ENCODE results near the gene CRYGC. TPM values are rescaled to one million over a fixed set of nuclear protein-coding genes. Genes with fewer than 3 reads are reported as not detected.
A peak's percentile ranks its signal among the peaks of the same experiment; 100 is the strongest.

Gene CRYGC
- total and polyA plus RNA-seq, 2 of the 8 experiments (the other 6 are each of a cell fraction or from before 2014, with no cell fraction given): not detected

DNA sequence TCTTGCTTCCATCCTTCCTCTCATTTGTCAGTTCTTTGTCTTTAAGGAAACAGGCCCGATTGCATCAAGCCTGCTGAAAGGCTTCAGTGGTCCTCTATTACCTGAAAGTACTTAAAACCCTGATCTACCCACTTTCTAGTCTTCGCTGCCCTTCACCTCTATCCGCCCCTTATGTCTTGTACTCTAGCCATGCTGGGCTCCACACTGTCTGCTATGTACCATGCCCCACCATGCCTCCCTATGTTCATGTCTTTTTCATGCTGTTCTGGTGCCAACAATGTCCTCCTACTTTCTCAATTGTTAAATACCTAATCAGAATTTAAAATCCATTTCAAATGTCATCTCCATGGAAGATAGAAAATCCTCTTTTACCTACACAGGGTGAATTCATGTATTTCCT is 33.5 kb downstream of the CRYGC start:
- Histone ChIP-seq H3K4ac (replicated peaks; ENCODE audit: insufficient read length, low read depth, low read length) (no peak overlapping the region), H3K14ac (ENCODE audit: insufficient read length) (no peak overlapping the region), H3K27me3 (replicated peaks in 1 of 4; ENCODE audit: control insufficient read depth in 3 of 4, extremely low read depth in 1 of 4, insufficient read depth in 3 of 4, low read length in 3 of 4) (no peaks in the 10 kb centered on the region), H4K8ac (ENCODE audit: extremely low read depth, insufficient read depth, low read length) (no peak overlapping the region), H3K4me3 (ENCODE audit: extremely low read depth in 1 of 4, insufficient read depth in 2 of 4, low read depth in 3 of 4, low read length in 4 of 4) (no peak overlapping the region), H2AK5ac (ENCODE audit: low read depth, low read length) (no peak overlapping the region), H2BK12ac (ENCODE audit: low read depth, low read length) (no peak overlapping the region), H2BK5ac (ENCODE audit: low read depth, low read length) (no peak overlapping the region), H3K18ac (ENCODE audit: extremely low read depth, low read length) (no peak overlapping the region), H3K4me2 (ENCODE audit: insufficient read depth in 1 of 2, low read depth in 2 of 2, low read length in 2 of 2) (no peak overlapping the region), H2BK15ac (ENCODE audit: low read length) (no peak overlapping the region), H3K23ac (ENCODE audit: insufficient read length) (no peak overlapping the region), H2BK20ac (ENCODE audit: low read length) (no peak overlapping the region), H2BK120ac (replicated peaks; ENCODE audit: low read depth, low read length) (no peak overlapping the region), H3K79me1 (ENCODE audit: low read depth, low read length) (no peaks in the 10 kb centered on the region), H3K23me2 (ENCODE audit: low read depth, low read length) (no peaks in the 10 kb centered on the region), H3K79me2 (ENCODE audit: control insufficient read depth in 1 of 2, insufficient read depth in 2 of 2, low read length in 2 of 2) (no peaks in the 10 kb centered on the region), H3K4me1 (replicated peaks in 1 of 4; ENCODE audit: control insufficient read depth in 3 of 4, insufficient read depth in 4 of 4, low read length in 3 of 4) (no peaks in the 10 kb centered on the region), H4K5ac (ENCODE audit: insufficient read length, low read depth, low read length) (no peak overlapping the region), H3K56ac (replicated peaks; ENCODE audit: insufficient read length, low read depth, low read length) (no peak overlapping the region), H3K27ac (ENCODE audit: low read depth, low read length) (no peak overlapping the region), H4K91ac (replicated peaks; ENCODE audit: insufficient read length, low read length) (no peak overlapping the region), H4K20me1 (replicated peaks in 1 of 2; ENCODE audit: control insufficient read depth in 1 of 2, insufficient read depth in 2 of 2, low read length in 2 of 2) (no peaks in the 10 kb centered on the region), H3K9ac (replicated peaks in 1 of 4; ENCODE audit: extremely low read depth in 1 of 4, low read depth in 3 of 4, low read length in 3 of 4) (no peak overlapping the region), H2AFZ (ENCODE audit: low read length) (no peak overlapping the region), H3K36me3 (ENCODE audit: control insufficient read depth in 2 of 4, insufficient read depth in 4 of 4, low read length in 3 of 4) (no peaks in the 10 kb centered on the region), H3K9me3 (ENCODE audit: insufficient read depth in 2 of 2, low read depth in 1 of 2, low read length in 1 of 2) (no peaks in the 10 kb centered on the region)
- ChIA-PET POLR2A (ENCODE audit: partially characterized antibody) (no interaction called here), CTCF (ENCODE audit: partially characterized antibody) (interaction anchor here (1.8 kb wide), 1 partner anchor 56 kb away, joined by 4 read pairs; no protein-coding TSS in a partner anchor)
- 91% methylated on average over 3 of the region's 3 CpGs; no CpG with 5 or more reads in 1 of the 2 experiments for WGBS, 2 experiments (ENCODE audit: extremely low coverage in 1 of 2, insufficient coverage in 1 of 2, insufficient read length in 1 of 2, insufficient replicate concordance in 2 of 2, low coverage in 1 of 2, low lambda C conversion rate in 2 of 2, missing lambda C conversion rate in 1 of 2)
- FAIRE-seq (no peak), DNase-seq (ENCODE audit: low read depth in 1 of 2, low spot score in 2 of 2) (peak in 1 of 2 experiments; percentile 34)
- TF ChIP-seq FOSL1 (IDR thresholded peaks at IDR 0.05; ENCODE audit: insufficient read depth, low read depth, low read length): no peak
- no peak for TF ChIP-seq RAD21 (IDR thresholded peaks at IDR 0.05 in 1 of 2, conservative IDR thresholded peaks at IDR 0.05 in 1 of 2; ENCODE audit: low read depth in 2 of 2, low read length in 2 of 2)

All from H1 (cell line).